Suprapubic skin (tissue), 4 donors: ENCODE data around the gene BAG5.

Experiments used
- EP300 ChIP-seq: sonication (generic); formaldehyde crosslinking; IDR thresholded peaks from one replicate; pipeline ENCODE4 v1.6.1; 2017; ENCODE audit warnings: antibody characterized with exemption
- POLR2A ChIP-seq, 2 donors: fragments of 450-650 bp; IDR thresholded peaks; one replicate each; pipeline ENCODE4 v1.6.1; 2017; ENCODE audit warnings: antibody characterized with exemption in 2 of 2, mild to moderate bottlenecking in 2 of 2, moderate library complexity in 2 of 2
- POLR2AphosphoS5 ChIP-seq, 3 donors: sonication (generic); formaldehyde crosslinking; IDR thresholded peaks; one replicate each; pipeline ENCODE4 v1.6.1; 2017; ENCODE audit warnings: antibody characterized with exemption in 3 of 3
- TF ChIP-seq, protein P1 (sequence below), 2 donors: fragments of 200-600 bp in 1 of 2; fragments of 450-650 bp in 1 of 2; sonication (generic) in 1 of 2; IDR thresholded peaks; one replicate each; pipeline ENCODE4 v1.5.1; 2016 to 2019; ENCODE audit warnings: antibody characterized with exemption in 2 of 2, mild to moderate bottlenecking in 1 of 2, moderate library complexity in 1 of 2

DNA sequence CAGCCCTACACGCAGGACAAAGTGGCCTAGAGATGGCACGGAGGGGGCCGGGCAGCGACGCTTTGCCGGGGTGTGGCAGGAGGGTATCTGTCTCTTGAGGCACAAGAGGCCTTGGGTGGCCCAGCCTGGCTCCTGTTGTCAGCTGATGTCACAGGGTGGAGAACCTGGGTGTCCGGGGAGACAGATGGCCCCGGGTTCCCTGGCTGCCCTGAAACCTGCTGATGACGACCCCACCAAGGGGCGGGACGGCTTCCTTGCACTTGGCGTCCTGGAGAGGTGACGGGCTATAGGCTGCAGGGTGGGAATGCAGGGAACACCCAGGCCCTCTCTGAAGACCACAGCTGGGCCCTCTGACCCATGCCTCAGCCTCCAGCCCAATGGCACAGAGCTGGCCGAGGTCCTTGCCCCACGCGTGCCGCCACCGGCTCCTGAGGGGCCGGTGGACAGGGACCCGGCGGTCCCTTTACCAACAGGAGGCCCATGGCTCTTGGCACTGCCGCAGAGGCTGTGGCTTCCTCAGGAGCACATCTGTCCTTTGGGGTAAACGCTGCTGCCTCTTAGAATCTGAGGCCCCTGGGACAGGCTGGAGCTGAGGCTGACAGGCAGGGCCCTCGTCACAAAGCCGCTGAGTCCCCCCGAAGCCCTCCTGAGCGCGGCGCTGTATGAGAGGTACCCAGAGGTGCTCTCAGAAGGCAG is 17.1 kb downstream of the BAG5 start:
- TF ChIP-seq, protein P1, sequence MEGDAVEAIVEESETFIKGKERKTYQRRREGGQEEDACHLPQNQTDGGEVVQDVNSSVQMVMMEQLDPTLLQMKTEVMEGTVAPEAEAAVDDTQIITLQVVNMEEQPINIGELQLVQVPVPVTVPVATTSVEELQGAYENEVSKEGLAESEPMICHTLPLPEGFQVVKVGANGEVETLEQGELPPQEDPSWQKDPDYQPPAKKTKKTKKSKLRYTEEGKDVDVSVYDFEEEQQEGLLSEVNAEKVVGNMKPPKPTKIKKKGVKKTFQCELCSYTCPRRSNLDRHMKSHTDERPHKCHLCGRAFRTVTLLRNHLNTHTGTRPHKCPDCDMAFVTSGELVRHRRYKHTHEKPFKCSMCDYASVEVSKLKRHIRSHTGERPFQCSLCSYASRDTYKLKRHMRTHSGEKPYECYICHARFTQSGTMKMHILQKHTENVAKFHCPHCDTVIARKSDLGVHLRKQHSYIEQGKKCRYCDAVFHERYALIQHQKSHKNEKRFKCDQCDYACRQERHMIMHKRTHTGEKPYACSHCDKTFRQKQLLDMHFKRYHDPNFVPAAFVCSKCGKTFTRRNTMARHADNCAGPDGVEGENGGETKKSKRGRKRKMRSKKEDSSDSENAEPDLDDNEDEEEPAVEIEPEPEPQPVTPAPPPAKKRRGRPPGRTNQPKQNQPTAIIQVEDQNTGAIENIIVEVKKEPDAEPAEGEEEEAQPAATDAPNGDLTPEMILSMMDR (IDR thresholded peaks at IDR 0.05) = no peak
- TF ChIP-seq POLR2A (IDR thresholded peaks at IDR 0.05) (no peak), EP300 (no peak), POLR2AphosphoS5 (IDR thresholded peaks at IDR 0.05) (no peak)
